GM10248 (cell line): ENCODE results near the gene SYNPO2L.

Source experiments
- CTCF ChIA-PET: fragments of 300-600 bp; sonication (Branson Sonifier 250); formaldehyde crosslinking; extraction: SDS; loops from one replicate; lab custom pipeline; 2021; ENCODE audit warnings: antibody characterized with exemption; lab: Yijun Ruan, JAX
- POLR2A ChIA-PET: fragments of 350-650 bp; sonication (Branson Sonifier 250); formaldehyde crosslinking; extraction: SDS; loops from one replicate; lab custom pipeline; 2020; ENCODE audit warnings: antibody characterized with exemption; lab: Yijun Ruan, JAX
- DNase-seq: peaks from one replicate; pipeline ENCODE4 v3.0.0; 2012; ENCODE audit errors: extremely low spot score
- CTCF ChIP-seq: IDR thresholded peaks from 2 replicates; pipeline ENCODE4 v1.5.1; 2012; ENCODE audit warnings: mild to moderate bottlenecking, low read depth; ENCODE audit errors: extremely low read depth, missing control alignments, control extremely low read depth

Gene SYNPO2L

GRCh38 chr10:73655257-73655989, 406 bp downstream of the SYNPO2L start:
- POLR2A ChIA-PET: no interaction called here
- DNase-seq: peak; percentile 48
- CTCF ChIA-PET: no interaction called here
- no peak for TF ChIP-seq CTCF

GRCh38 chr10:73653701-73654100, 2.1 kb downstream of the SYNPO2L start:
- TF ChIP-seq CTCF: peak; percentile 36
- DNase-seq: peak; percentile 55
- ChIA-PET CTCF (interaction anchor here (1.0 to 2.2 kb wide), 5 partner anchors 9 to 225 kb away, joined by 4 to 13 read pairs (median 4); no protein-coding TSS in a partner anchor), POLR2A (no interaction called here)

- DNase-seq: no peak
- POLR2A ChIA-PET: no interaction called here
- CTCF ChIA-PET: interaction anchor here (1.2 to 2.2 kb wide), 3 partner anchors 9 to 226 kb away, joined by 4 to 13 read pairs (median 5); no protein-coding TSS in a partner anchor
- TF ChIP-seq CTCF: no peak
These were observed 2.6 kb downstream of the SYNPO2L start for GRCh38 chr10:73653195-73653594.

GRCh38 chr10:73650537-73651331, 5.1 kb downstream of the SYNPO2L start:
- no peak for TF ChIP-seq CTCF
- ChIA-PET CTCF (interaction anchor here (1.2 to 12.6 kb wide), 3 partner anchors 10 to 121 kb away, joined by 3 to 180 read pairs (median 4); partner anchors contain the start of gene MYOZ1), POLR2A (interaction anchor here (0.6 kb wide), 1 partner anchor 8 kb away, joined by 4 read pairs; no protein-coding TSS in a partner anchor)
- peak; percentile 53 for DNase-seq

GRCh38 chr10:73649876-73650536, 5.8 kb downstream of the SYNPO2L start:
- DNase-seq: no peak
- ChIA-PET POLR2A (interaction anchor here (0.6 kb wide), 1 partner anchor 9 kb away, joined by 4 read pairs; no protein-coding TSS in a partner anchor), CTCF (interaction anchor here (1.2 to 12.6 kb wide), 3 partner anchors 9 to 121 kb away, joined by 3 to 180 read pairs (median 4); partner anchors contain the start of gene MYOZ1)
- no peak for TF ChIP-seq CTCF
